Gastroesophageal sphincter (tissue), 3 donors: ENCODE results near the gene AGO3.

Source experiments
- CTCF ChIP-seq, 4 experiments: fragments of 200-600 bp in 2 of 4; fragments of 450-650 bp in 2 of 4; sonication (generic) in 1 of 4; IDR thresholded peaks; one replicate each; pipeline ENCODE4 v1.5.1; 2017 to 2019; ENCODE audit warnings: antibody characterized with exemption in 4 of 4, mild to moderate bottlenecking in 2 of 4, moderate library complexity in 2 of 4
- POLR2A ChIP-seq, 2 donors: fragments of 450-650 bp; IDR thresholded peaks; one replicate each; pipeline ENCODE4 v1.6.1; 2017; ENCODE audit warnings: antibody characterized with exemption in 2 of 2, mild to moderate bottlenecking in 2 of 2, moderate library complexity in 1 of 2
- POLR2AphosphoS5 ChIP-seq: sonication (generic); formaldehyde crosslinking; IDR thresholded peaks from one replicate; pipeline ENCODE4 v1.6.1; 2017; ENCODE audit warnings: antibody characterized with exemption

GRCh38 chr1:35924838-35925237 lies 6.1 kb upstream of the AGO3 start:
- TF ChIP-seq POLR2A (IDR thresholded peaks at IDR 0.05), result no peak
- no peak for TF ChIP-seq CTCF (IDR thresholded peaks at IDR 0.05)
- TF ChIP-seq POLR2AphosphoS5, result no peak
